Vagina (tissue), 2 donors: ENCODE results near the gene ATP5F1E.

Experiments
- POLR2A ChIP-seq, 2 donors: fragments of 450-650 bp; IDR thresholded peaks; one replicate each; pipeline ENCODE4 v1.6.1; 2017; ENCODE audit warnings: antibody characterized with exemption in 2 of 2, mild to moderate bottlenecking in 2 of 2, moderate library complexity in 2 of 2
- POLR2AphosphoS5 ChIP-seq, 2 donors: sonication (generic); formaldehyde crosslinking; IDR thresholded peaks; one replicate each; pipeline ENCODE4 v1.9.0; 2017; ENCODE audit warnings: antibody characterized with exemption in 2 of 2, mild to moderate bottlenecking in 2 of 2, low read depth in 1 of 2; ENCODE audit not compliant: insufficient read depth in 1 of 2
- TF ChIP-seq, protein P1 (sequence below), 3 experiments: fragments of 450-650 bp in 2 of 3; fragments of 200-600 bp in 1 of 3; sonication (generic) in 1 of 3; IDR thresholded peaks; one replicate each; pipeline ENCODE4 v1.5.1; 2017 to 2019; ENCODE audit warnings: antibody characterized with exemption in 3 of 3, mild to moderate bottlenecking in 2 of 3, moderate library complexity in 2 of 3

DNA sequence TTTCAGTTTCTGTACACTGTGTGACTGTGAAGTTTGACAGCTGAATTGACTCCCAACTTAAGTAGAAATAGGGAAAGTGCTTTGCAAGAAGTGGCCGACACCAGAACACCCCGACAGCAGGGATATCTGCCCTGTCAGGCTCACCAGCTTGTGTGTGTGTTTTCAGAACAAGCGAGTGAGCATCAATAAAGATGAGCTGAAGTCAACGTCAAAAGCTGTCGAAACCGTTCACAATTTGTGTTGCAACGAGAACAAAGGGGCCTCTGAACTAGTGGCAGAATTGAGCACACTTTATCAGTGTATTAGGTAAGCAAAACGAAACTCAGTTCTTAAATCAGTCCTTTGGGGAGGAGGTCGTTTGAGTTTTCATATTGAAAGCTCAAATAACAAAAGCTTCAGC is 40.4 kb downstream of the ATP5F1E start:
- TF ChIP-seq, protein P1, sequence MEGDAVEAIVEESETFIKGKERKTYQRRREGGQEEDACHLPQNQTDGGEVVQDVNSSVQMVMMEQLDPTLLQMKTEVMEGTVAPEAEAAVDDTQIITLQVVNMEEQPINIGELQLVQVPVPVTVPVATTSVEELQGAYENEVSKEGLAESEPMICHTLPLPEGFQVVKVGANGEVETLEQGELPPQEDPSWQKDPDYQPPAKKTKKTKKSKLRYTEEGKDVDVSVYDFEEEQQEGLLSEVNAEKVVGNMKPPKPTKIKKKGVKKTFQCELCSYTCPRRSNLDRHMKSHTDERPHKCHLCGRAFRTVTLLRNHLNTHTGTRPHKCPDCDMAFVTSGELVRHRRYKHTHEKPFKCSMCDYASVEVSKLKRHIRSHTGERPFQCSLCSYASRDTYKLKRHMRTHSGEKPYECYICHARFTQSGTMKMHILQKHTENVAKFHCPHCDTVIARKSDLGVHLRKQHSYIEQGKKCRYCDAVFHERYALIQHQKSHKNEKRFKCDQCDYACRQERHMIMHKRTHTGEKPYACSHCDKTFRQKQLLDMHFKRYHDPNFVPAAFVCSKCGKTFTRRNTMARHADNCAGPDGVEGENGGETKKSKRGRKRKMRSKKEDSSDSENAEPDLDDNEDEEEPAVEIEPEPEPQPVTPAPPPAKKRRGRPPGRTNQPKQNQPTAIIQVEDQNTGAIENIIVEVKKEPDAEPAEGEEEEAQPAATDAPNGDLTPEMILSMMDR (IDR thresholded peaks at IDR 0.05): no peak
- TF ChIP-seq POLR2A (IDR thresholded peaks at IDR 0.05): no peak
- no peak for TF ChIP-seq POLR2AphosphoS5 (IDR thresholded peaks at IDR 0.05; ENCODE audit: insufficient read depth in 1 of 2, low read depth in 1 of 2)
